Lower lobe of right lung (tissue), 2 donors: Measurements from ENCODE around the gene COL11A2. TPM values are rescaled to one million over a fixed set of nuclear protein-coding genes. Genes with fewer than 3 reads are reported as not detected.

Experiments
- ATAC-seq, 2 donors: fragments of 200-7000 bp; cut with Tn5 transposase; one replicate each; pipeline ENCODE4 v1.9.1; 2020 to 2022; ENCODE audit warnings: mild to moderate bottlenecking in 2 of 2, moderate library complexity in 2 of 2
- DNase-seq: peaks from one replicate; pipeline ENCODE4 v3.0.0-alpha.2; 2020
- H3K27ac ChIP-seq: fragments of 200-600 bp; one replicate; pipeline ENCODE4 v1.8.0; 2022
- H3K27me3 ChIP-seq: fragments of 200-600 bp; one replicate; pipeline ENCODE4 v1.8.0; 2022; ENCODE audit warnings: low read depth
- H3K36me3 ChIP-seq: fragments of 200-600 bp; one replicate; pipeline ENCODE4 v1.8.0; 2022; ENCODE audit warnings: mild to moderate bottlenecking
- H3K4me1 ChIP-seq: fragments of 200-600 bp; one replicate; pipeline ENCODE4 v1.8.0; 2022
- H3K4me3 ChIP-seq: fragments of 200-600 bp; one replicate; pipeline ENCODE4 v1.8.0; 2022; ENCODE audit warnings: mild to moderate bottlenecking
- H3K9me3 ChIP-seq: fragments of 200-600 bp; one replicate; pipeline ENCODE4 v1.8.0; 2022
- CTCF ChIP-seq: fragments of 200-600 bp; IDR thresholded peaks from one replicate; pipeline ENCODE4 v1.8.0; 2022; ENCODE audit warnings: antibody characterized with exemption, mild to moderate bottlenecking
- intact Hi-C: fragments of 100-400 bp; cut with DNase I; formaldehyde crosslinking; loops from one replicate; pipeline ENCODE4 v1.11.0; 2022
- total RNA-seq: library from RNA; stranded (reverse); fragmentation: NEBNext Ultra II Directional; extraction: Animal tissue kit (Norgen Biotek cat#: 25700); gene quantifications from one replicate; pipeline ENCODE4 v1.2.1, GENCODE V29; 2021
- donor health status: DM: no; HTN: yes; CAD: no; lungs with severe emphysema.

Gene COL11A2
- total RNA-seq, 1 donor from 2014 or later = 0.77 TPM

- TF ChIP-seq CTCF = no peak
These were observed 28.1 kb downstream of the COL11A2 start for GRCh38 chr6:33164176-33164575.

GRCh38 chr6:33163540-33163939, 28.7 kb downstream of the COL11A2 start:
- H3K9me3 ChIP-seq = no peaks in the 10 kb centered on the region
- DNase-seq (no peak), ATAC-seq (no peak)
- H3K36me3 ChIP-seq = no peaks in the 10 kb centered on the region
- intact Hi-C loops = no loop called here
- no peak for TF ChIP-seq CTCF
- H3K27ac ChIP-seq = no peak overlapping the region
- H3K4me3 ChIP-seq = no peak overlapping the region
- peaks cover 16% of the 10 kb centered on the region for H3K4me1 ChIP-seq
- H3K27me3 ChIP-seq = no peaks in the 10 kb centered on the region

More at GRCh38 chr6:33164176-33164575, 28.1 kb downstream of the COL11A2 start:
- peaks cover 16% of the 10 kb centered on the region for H3K4me1 ChIP-seq
- no peaks in the 10 kb centered on the region for H3K9me3 ChIP-seq
- H3K36me3 ChIP-seq = no peaks in the 10 kb centered on the region
- DNase-seq (no peak), ATAC-seq (no peak)
- no peak overlapping the region for H3K27ac ChIP-seq
- no peaks in the 10 kb centered on the region for H3K27me3 ChIP-seq
- intact Hi-C loops = no loop called here
- H3K4me3 ChIP-seq = no peak overlapping the region

- DNase-seq = peak; percentile 90
- Histone ChIP-seq H3K36me3 (no peaks in the 10 kb centered on the region), H3K27me3 (no peaks in the 10 kb centered on the region), H3K4me1 (peaks cover 16% of the 10 kb centered on the region), H3K27ac (peak overlapping the region; percentile 42), H3K4me3 (peak overlapping the region; percentile 58), H3K9me3 (no peaks in the 10 kb centered on the region)
- peak; percentile 94 for TF ChIP-seq CTCF
- peak; percentile 95 to 96 for ATAC-seq
- intact Hi-C loops = no loop called here
These were observed 30.6 kb downstream of the COL11A2 start for GRCh38 chr6:33161354-33162331.

- H3K36me3 ChIP-seq = no peaks in the 10 kb centered on the region
- no peaks in the 10 kb centered on the region for H3K9me3 ChIP-seq
- peaks cover 16% of the 10 kb centered on the region for H3K4me1 ChIP-seq
- no peak for TF ChIP-seq CTCF
- peak overlapping the region; percentile 42 for H3K27ac ChIP-seq
- ATAC-seq (peak; percentile 77 to 81), DNase-seq (peak; percentile 74)
- H3K4me3 ChIP-seq = peak overlapping the region; percentile 58
- H3K27me3 ChIP-seq = no peaks in the 10 kb centered on the region
- intact Hi-C loops = no loop called here
These were observed 31.4 kb downstream of the COL11A2 start for GRCh38 chr6:33160728-33161344.

- Histone ChIP-seq H3K27ac (no peak overlapping the region), H3K27me3 (no peaks in the 10 kb centered on the region), H3K4me1 (peaks cover 16% of the 10 kb centered on the region), H3K4me3 (no peak overlapping the region), H3K9me3 (no peaks in the 10 kb centered on the region), H3K36me3 (no peaks in the 10 kb centered on the region)
- no peak for ATAC-seq
- no peak for TF ChIP-seq CTCF
- intact Hi-C loops = no loop called here
- no peak for DNase-seq
These were observed 32.2 kb downstream of the COL11A2 start for GRCh38 chr6:33160096-33160495.
